Measurements from ENCODE around the gene CEACAM1.
"Not testable (repeated sequence)": the region's sequence is repeated elsewhere in the genome, so short reads cannot be mapped to it uniquely, and the experiment has no call there.

The CEACAM1 gene

GRCh38 chr19:42549067-42549466 lies 20.8 kb upstream of the CEACAM1 start:
- DNase-seq (ENCODE audit: low read depth in 4 of 4, low spot score in 1 of 4): not testable (repeated sequence)

GRCh38 chr19:42548552-42548951 lies 20.3 kb upstream of the CEACAM1 start:
- no peak for DNase-seq (ENCODE audit: low read depth in 4 of 4, low spot score in 1 of 4)

DNA sequence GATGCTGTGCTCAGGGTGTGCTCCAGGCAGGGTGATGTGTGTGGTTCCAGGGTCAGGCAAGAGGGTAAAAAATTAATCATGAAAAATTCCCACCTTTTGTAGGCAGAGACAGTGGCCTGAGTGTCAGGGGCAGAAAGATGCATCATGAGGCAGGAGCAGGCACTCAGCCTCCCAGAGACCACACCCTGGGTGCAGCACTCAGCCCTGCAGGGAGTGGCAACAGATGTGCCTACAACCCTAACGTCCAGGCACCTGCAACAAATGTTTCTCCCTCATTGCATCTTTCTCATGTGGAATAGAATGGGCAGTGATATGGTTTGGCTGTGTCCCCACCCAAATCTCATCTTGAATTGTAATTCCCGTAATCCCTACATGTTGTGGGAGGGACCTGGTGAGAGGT lies 19.6 kb upstream of the CEACAM1 start:
- DNase-seq (ENCODE audit: low read depth in 4 of 4, low spot score in 1 of 4): no peak

DNA sequence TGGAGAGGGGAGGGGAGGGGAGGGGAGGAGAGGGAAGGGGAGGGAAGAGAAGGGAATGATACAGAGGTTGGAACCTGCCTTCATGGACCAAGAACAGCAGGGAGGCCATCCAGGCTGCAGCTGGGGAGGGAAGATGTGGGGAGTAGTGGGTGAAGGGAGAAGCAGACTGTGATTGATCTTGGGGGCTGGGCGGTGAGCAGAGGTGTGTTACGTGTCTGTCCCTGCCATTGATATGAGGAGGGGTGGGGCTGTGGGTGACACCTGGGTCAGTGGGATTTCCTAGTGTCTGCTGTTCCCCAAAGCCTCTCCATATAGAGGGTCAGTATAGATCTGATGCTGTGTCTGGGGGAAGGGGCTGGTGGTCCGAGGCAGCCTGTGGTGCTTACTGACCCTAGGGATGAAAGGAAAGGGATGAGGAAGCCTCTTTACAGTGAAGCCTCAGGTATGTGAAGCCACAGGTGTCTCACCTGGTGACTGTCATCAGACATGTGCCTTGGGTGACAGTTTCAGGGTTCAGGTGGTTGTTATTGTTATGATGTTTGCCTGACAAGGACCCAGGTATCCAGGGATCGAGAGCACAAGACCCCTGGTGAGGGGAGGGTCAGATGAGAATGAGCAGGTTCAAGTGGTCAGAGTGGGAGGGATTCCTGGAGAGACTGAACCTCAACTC lies 18.7 kb upstream of the CEACAM1 start:
- DNase-seq (ENCODE audit: low read depth in 4 of 4, low spot score in 1 of 4): no peak

- DNase-seq (ENCODE audit: low read depth in 4 of 4, low spot score in 1 of 4): no peak
Observed at GRCh38 chr19:42544146-42544545, 15.9 kb upstream of the CEACAM1 start.

DNA sequence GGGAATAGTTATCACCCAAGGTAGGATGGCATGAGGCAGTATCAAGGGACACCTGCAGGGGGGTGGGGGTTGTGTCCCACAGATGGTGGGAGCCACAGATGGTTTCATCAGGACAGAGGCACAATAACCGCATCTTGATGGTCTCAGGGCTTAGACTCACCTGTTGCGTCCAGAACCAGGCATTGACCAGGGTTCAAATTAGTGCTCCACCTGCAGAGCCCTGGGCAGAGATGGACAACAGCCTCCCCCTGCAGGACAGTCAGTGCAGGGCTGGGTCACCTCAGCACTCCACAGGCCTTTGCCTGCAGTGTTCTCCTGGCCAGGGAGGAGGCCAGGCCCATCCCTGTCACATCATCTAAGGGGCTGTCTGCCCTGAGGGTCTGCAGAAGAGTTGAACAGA lies 14.5 kb upstream of the CEACAM1 start:
- DNase-seq (ENCODE audit: low read depth in 4 of 4, low spot score in 1 of 4): no peak

DNA sequence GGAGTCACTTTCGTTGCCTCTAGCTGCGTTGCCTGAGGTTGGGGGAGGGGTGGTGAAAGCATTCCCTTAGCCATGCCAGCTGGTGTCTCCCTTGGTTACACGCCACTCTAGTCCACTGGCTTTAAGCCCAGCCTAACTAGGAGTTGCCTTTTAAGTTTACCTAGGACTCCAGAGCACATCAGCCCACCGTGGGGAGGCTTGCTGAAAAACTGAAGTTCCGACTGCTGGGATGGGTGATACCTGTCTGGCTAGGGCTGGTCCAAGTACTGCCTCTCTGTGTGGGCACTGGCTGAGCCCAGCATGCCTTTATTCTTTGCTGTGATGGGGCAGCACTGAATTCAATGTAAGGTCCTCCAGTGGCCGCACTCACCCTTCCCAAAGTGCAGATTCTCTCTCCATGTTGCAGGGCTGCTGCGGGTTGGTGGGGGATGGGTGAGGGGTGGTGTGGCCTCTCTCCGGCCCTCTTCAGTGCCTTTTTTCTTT lies 11.8 kb upstream of the CEACAM1 start:
- DNase-seq (ENCODE audit: low read depth in 4 of 4, low spot score in 1 of 4): no peak

DNA sequence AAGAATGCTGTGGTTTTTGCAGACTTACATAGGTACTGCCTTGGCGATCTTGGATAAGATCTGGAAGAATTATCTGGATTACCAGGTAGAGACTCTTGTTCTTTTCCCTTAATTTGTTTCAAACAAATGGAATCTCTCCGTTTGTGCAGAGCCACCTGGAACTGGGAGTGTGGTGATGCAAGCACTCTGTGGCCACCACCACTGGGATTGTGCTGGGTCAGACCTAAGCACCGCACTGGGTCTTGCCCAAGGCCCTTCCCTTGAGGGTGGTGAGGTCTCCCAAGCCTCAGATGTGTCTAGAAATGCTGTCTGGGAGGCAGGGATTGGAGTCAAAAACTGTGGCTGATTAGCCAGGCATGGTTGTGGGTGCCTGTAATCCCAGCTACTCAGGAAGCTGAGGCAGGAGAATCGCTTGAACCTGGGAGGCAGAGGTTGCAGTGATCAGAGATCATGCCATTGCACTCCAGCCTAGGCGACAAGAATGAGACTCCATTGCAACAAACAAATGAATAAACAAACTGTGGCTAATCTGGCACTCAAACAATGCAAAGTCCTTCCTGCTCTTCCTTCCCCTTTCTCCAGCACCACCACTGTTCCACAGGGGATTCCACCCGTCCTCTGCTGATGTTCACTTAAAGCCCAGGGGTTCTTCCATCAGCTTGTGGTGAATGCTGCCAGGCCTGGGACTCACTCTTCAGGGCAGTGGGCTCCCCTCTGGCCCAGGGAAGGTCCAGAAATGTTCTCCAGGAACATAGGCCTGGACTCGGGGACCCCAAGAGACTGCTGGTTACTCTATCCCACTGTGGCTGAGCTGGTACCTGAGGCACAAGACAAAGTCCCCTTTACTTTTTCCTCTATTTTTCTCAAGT lies 10.8 kb upstream of the CEACAM1 start:
- no peak for DNase-seq (ENCODE audit: low read depth in 4 of 4, low spot score in 1 of 4)

DNA sequence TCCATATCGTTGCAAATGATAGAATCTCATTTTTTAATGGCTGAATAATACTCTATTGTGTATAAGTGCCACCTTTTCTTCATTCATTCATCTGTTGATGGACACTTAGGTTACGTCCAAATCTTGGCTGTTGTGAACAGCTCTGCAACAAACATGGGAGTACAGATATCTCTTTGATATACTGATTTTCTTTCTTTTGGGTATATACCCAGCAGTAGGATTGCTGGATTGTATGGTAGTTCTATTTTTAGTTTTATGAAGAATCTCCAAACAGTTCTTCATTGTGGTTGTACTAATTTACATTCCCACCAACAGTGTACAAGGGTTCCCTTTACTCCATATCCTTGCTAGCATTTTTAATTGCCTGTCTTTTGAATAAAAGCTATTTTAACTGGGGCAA lies 7.0 kb upstream of the CEACAM1 start:
- not testable (repeated sequence) for DNase-seq (ENCODE audit: low read depth in 4 of 4, low spot score in 1 of 4)

DNA sequence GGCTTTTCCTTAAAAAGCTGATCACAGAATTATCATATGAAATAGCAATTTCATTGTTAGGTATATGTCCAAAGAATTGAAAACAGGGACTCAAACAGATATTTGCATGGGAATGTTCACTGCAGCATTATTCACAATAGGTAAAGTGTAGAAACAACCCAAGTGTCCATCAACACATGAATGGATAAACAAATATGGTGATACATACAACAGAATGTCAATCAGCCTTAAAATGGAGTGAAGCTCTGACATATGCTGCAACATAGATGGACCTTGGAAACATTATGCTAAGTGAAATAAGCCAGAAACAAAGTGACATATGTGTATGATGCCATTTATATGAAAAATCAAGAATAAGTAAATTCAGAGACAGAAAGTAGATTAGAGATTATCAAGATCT lies 6.1 kb upstream of the CEACAM1 start:
- no peak for DNase-seq (ENCODE audit: low read depth in 4 of 4, low spot score in 1 of 4)

GRCh38 chr19:42532891-42533290 lies 4.6 kb upstream of the CEACAM1 start:
- no peak for DNase-seq (ENCODE audit: low read depth in 4 of 4, low spot score in 1 of 4)

- no peak for DNase-seq (ENCODE audit: low read depth in 4 of 4, low spot score in 1 of 4)
Observed at GRCh38 chr19:42531313-42531712, 3.0 kb upstream of the CEACAM1 start.

DNA sequence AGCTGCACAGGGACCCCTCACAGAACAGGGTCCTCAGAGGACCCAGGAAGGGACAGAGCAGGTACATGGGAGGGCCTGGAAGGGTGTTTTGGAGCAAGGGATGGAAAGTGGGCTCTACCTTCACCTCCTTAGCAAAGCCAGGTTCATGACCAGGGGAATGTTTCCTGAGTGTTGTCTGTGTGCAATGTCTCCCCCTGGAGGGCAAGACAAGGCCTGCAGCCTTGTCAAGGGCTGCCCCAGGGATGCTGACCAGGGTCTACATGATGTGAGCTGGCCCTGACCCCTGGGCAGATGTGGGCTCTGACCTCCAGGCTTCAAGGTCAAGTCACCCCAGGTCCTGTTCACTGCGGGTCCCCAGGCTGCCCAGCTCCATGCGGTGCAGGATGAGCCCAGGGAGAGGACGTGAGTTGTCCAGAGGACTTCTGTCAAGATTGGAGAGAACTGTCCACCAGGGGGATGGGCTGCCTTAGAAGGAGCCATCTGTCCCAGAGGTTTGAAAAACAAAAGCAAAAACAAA lies 1.0 kb upstream of the CEACAM1 start:
- peak; percentile 38 to 53 (median 38) for DNase-seq (ENCODE audit: low read depth in 4 of 4, low spot score in 1 of 4)

GRCh38 chr19:42524943-42525342 lies 3.3 kb downstream of the CEACAM1 start:
- DNase-seq (ENCODE audit: low read depth in 4 of 4, low spot score in 1 of 4): no peak

DNA sequence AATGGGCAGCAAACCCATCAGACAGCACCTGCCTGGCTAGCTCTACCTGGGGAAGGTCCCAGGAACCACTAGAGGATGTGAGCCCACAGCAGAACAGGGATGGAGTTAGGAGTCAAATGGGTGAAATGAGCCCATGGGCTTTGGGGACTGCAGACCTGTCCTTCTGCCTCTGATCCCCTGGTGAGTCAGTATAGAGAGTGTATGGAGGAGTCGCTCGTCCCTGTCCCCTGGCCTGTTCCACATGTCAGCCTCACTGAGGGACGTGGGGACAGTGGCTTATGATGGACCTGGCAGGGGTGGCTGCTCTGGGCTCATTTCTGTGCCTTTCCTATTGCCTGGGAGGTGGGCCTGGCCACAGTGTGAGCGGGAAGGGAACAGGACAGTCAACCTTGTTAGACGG lies 4.0 kb downstream of the CEACAM1 start:
- no peak for DNase-seq (ENCODE audit: low read depth in 4 of 4, low spot score in 1 of 4)

- not testable (repeated sequence) for DNase-seq (ENCODE audit: low read depth in 4 of 4, low spot score in 1 of 4)
Observed at GRCh38 chr19:42522262-42522661, 6.0 kb downstream of the CEACAM1 start.

DNA sequence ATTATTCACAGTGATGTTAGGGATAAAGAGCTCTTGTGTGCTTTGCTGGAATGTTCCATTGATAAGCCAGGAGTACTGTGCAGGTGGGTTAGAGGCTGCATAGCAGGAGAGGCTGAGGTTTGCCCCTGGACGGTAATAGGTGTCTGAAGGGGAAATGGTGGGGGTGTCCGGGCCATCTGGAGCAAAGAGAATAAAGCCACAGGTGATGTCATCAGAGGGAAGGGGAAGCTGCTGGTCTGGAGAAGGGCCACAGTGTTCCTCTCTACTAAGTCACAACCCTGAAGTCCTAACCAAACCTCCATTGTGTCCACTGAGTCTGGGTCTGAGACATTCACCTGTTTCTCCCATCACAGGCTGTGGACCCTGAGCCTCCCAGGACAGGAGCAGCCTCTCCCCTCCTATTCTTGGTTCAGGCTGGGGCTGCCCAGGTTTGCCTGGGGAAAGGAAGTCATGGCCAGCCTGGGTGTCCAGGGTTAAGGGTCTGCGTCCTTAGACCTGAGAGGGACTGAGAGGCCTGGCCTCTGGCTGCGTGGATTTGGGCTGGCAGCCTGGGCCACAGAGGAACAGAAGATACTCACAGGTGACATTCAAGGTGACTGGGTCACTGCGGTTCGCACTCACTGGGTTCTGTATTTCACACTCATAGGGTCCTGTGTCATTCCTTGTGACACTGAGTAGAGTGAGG lies 6.8 kb downstream of the CEACAM1 start:
- DNase-seq (ENCODE audit: low read depth in 4 of 4, low spot score in 1 of 4): no peak

- no peak for DNase-seq (ENCODE audit: low read depth in 4 of 4, low spot score in 1 of 4)
Observed at GRCh38 chr19:42519108-42519507, 9.2 kb downstream of the CEACAM1 start.

DNA sequence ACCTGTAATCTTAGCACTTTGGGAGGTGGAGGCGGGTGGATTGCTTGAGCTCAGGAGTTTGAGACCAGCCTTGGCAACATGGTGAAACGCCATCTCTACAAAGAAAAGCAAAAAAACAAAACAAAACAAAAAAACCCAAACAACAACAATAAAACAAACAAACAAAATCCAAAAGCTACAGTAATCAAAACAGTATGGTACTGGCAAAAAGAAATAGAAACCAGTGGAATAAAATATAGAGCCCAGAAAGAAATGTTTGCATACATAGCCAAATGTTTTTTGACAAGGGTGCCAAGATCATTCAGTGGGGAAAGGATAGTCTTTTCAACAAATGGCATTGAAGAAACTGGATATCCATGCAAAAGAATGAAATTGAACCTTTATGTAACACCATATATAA lies 11.5 kb downstream of the CEACAM1 start:
- DNase-seq (ENCODE audit: low read depth in 4 of 4, low spot score in 1 of 4): no peak

GRCh38 chr19:42515241-42515832 lies 12.9 kb downstream of the CEACAM1 start:
- no peak for DNase-seq (ENCODE audit: low read depth in 4 of 4, low spot score in 1 of 4)

GRCh38 chr19:42514449-42514848 lies 13.8 kb downstream of the CEACAM1 start:
- no peak for DNase-seq (ENCODE audit: low read depth in 4 of 4, low spot score in 1 of 4)
